NOMO-1 treated with dmso at 0.1 percent for 144 hours (cell line): ENCODE results near the gene IGFN1.

Source experiments
- DNase-seq: peaks from one replicate; lab custom pipeline; 2025; ENCODE audit not compliant: unreplicated experiment; lab: John Stamatoyannopoulos, UW

The IGFN1 gene

DNA sequence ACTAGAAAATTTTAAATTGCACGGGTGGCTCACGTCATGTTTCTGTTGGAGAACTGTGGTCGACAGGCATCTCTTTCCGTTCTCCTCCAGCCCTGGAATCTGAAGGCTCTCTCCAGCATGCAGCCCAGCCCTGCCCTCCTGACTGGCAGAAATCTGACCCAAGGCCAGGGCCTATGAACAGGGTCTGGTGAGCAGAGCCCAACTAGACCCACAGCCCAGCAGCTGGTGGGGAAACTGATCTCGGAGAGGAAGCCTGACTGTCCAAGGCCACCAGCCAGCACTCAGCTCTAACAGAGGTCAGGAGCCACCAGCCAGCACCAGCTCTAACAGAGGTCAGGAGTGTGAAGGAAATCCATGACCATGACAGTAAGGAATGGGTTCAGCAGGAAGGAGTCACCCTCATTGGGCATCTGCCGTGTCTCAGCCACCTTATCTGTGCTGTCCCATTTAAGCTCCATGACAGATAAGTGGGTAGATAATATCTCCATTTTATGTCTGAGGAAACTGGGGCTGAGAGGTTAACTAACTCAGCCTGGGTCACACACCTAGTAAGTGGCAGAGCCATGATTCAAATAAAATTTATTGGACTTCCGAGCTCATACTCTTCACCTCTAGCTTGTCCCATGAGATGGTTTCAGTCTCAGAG lies 72.5 kb downstream of the IGFN1 start:
- DNase-seq, result no peak

DNA sequence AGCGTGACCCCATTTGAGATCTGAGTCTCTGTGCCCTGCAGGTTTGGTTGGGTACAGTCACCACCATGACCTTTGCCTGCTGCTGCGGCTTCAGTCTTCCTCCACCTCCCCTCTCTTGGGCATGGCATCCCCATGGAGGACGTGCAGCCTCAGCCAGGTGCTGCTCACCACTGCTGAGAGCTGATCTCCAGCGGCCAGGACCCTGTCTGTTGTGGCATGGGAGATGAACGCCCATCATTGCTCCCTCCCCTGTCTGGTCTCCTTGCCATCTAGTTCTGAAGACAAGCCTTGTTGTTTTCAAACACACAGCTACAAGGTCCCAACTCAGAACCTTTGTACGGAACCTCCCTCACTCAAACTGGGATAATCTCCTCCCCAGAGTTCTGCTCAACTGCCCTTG lies 73.4 kb downstream of the IGFN1 start:
- DNase-seq, result no peak

DNA sequence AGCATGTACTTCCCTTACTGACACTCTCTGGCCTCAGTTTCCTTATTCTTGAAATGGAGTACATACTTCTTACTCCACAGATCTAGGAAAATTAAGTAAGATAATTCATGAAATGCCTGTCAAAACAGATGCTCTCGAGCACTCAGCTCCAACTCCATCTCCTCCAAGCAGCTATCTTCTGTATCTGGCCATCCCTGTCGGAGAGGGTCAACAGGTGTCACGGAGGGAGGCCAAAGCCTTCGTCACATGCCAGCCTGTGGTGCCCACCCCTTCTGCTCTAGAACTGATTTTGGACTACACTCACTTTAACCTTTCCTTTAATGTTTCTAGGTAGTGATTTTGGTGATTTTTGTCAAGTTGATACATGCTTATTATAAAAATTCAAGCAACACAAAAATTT lies 73.9 kb downstream of the IGFN1 start:
- DNase-seq, result no peak

DNA sequence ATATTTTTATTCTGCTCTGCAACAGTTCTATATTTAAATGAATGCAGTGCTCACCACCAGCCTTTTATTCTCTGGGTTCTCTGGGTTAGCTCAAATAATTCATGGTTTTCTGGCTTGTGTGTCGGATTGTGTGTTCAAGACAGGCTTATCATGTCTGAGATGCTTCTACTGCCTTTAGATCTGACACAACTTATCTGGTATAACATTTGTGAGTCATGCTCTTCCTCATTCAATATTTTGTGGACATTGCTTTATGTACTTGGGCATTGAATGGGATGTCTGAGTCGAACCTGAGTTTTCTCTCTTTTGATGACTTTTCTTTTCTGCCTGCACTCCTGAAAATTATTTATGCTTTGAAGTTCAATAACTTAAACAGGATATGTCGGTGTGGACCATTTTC lies 75.1 kb downstream of the IGFN1 start:
- no peak for DNase-seq

DNA sequence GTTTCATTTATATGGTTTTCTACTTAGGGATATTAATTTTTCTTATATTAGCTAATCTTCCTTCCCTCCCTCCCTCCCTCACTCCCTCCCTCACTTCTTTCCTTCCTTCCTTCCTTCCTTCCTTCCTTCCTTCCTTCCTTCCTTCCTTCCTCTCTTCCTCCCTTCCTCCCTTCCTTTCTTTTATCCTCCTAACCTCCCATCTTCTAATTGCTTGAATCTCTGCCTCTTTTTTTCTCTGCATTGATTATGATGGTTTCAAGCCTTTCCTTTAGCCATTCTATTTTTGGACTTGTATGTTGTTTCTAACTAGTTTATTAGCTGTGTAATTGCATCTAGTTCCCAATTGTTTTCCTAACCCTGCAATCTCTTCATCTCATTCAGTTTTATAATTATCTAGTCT lies 75.7 kb downstream of the IGFN1 start:
- DNase-seq, result no peak

DNA sequence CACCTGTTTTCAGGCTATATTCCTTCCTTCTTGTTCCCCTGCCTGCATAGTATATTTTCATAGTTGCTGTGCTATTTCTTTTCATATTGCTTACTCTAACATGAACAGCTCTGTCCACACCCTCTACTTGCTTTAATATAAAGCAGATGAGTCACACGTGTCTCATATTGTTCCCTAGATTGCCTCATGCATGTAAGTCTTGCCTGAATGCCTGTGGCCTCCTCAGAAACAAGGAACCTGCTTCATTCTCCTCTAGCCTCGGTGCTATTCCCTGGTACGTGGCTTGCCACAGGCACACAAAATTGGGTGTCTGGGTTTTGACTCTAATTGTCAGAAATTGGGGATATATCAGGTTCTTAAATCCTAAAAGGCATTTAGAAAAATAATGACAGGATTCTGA lies 76.2 kb downstream of the IGFN1 start:
- DNase-seq, result no peak

DNA sequence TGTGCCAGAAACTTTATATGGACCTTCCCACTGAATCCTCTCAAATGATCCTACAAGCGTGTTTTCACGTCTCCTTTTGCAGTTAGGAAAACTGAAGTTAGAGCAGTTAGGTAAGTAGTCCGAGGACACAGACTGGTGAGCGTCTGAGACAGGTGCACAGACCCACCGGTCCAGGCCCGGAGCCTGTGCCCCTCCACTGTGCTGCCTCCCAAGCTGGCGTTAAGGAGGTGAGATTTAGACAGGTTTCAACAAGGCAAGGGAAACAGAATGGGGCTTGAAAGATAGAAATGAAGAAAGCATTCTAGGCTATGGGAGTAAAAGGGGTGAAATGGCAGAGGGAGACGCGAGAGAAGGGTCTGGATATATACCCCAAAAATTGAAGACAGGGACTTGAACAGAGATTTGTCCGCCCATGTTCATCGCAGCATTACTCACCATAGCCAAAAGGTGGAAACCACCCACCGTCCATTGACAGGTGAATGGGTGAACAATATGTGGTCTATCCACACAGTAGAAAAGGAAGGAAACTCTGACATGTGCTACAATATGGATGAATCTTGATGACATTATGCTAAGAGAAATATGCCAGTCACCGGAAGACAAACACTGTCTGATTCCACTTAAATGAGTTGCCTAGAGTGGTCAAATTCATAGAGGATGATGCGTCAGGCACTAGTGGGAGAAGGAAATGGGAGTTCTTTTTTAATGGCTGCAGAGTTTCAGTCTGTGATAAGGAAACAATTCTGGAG lies 77.0 kb downstream of the IGFN1 start:
- no peak for DNase-seq

DNA sequence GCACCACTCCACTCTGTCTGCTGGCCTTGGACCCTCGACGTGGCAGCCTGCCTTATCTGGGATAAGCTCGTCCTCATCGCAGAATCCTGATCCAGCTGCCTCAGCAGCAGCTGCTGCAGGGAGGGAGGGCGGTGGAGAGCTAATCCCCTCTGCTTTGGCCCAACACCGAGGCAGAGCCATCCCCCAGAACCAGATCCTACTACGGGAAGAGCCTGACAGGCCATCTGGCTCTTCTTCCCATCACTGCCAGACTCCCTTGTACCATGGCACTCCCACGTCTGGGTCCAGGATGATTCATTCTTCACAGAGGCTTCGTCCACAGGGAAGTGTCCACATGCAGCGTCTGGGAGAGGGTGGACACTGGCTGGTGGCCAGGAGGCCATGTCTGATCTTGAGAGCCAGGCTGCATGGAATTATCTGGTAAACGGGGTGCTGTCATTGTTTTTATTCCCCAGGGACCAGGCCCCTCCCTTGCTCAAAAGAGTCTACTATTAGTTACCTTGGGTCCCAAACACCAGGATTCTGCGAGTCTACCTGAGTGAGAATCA lies 78.1 kb downstream of the IGFN1 start:
- DNase-seq, result no peak

DNA sequence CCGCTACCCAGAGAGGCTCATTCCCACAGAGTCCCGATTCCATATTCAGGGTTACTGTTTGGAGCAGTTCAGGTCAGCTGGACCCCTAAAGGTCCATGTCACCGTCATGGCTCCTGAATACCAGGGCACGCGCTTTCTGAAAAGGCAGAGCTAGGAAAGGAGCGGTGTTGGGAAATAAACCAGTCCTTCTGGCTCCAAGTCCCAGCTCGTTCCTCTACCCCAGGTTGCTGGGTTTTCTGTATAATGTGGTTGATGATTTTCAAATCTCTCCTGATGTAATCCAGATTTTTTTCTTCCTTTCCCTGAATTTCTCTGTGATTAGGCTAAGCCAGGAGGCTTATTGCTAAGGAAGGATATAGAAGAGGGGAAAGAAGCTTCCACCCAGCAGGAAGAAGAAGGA lies 78.7 kb downstream of the IGFN1 start:
- DNase-seq, result no peak

DNA sequence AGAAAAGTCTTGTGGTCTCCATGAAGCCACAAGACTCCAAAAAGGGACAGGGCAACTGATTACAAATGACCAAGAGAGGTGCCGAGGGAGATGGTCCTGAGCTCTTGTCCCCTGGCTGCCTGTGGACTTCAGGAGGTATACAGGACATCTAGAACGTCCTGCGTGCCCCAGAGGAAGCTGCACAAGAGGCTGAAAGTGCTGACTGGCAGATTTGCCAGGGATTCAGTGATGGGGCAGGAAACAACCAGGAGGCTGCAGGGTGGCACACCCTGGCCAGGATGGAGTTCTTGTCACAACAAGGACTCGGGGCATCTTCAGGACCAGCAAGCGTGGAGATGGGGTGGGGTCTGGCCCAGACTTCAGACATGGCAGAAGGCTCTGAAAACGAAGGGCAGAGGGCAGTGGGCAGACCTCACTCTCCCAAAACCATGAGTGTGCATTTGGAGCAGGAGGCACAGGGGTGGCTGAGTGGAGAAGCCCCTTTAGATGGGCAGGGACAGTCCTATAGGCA lies 79.3 kb downstream of the IGFN1 start:
- DNase-seq, result no peak

DNA sequence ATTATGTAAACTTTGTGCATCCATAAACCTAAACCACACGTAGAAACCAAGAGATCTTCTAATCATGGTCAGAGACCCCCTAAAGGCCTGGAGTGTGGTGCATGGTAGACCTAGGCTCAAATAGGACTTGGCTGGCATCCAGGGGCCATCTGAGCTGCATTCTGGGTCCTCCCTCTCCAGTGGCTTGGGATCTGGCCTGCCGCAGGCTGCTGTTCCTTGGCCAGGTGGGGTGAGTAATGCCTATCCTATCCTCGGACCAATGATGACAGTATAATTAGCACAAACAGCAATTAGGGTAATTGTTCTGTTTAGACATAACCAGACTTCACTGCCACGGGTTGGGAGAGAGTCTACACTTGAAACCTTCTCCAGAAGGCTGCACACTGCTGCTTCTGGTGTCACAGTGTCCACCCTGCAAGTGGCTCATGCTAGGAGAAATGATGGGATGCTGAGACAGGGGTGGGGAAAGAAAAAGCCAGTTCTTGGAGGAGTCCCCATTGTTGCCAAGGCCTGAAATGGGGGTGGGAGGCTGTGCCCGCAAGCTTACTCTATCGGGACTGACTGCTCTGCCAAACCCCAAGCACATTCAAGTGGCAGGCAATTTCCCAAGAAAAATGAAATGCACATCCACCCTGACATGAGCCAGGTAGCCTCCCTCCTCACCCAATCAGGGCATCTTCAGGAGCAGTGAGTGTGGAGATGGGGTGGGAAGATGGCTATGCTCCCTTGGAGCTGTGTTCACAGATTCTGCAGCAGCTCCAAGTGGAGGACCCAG lies 80.2 kb downstream of the IGFN1 start:
- no peak for DNase-seq

DNA sequence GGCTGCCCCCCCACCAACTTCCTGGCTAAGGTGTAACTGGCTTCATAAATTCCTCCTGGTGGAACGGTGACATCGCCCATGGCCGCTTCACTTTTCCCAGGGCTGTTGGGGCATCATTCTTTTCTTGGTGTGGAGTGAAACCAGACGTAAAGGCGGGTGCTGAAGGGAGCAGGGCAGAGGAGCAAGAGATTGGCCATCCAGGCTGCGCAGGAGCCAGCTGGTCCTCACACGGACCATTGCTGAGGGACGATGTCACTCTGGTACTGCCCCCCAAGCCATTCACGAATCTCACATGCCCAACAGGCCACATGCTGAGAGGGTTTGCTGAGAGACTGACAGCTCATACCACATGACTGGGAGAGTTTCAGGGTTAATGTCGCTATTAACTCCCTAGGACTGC lies 82.2 kb downstream of the IGFN1 start:
- DNase-seq, result no peak

DNA sequence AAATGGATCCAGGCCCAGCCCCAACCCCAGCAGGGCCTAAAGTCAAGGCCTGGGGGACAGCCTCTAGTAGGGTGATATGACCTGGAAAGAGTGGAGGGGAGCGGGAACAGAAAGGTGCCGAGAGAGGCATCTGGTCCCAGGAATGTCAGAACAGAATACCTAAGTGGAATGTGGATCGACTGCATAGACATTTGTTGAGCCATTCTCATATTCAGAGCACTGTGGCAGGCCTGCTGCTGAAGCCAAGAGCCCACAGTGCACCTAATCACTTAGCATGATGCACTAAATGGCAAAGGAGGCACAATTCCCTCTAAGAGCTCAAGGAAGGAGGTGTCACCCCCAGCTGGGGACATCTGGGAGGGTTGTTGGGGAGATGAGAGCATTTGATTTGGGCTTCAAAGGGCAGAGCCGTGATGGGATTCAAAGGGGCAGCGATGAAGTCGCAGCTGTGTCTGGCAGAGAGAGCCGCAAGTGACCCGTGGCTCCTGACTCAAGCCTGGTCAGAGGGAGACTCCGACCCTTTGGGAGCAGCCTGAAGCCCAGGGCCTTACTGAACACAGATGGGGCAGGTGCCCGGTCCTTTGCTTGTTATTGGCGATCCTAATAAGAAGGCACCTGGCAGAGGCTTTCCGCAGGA lies 84.1 kb downstream of the IGFN1 start:
- no peak for DNase-seq

DNA sequence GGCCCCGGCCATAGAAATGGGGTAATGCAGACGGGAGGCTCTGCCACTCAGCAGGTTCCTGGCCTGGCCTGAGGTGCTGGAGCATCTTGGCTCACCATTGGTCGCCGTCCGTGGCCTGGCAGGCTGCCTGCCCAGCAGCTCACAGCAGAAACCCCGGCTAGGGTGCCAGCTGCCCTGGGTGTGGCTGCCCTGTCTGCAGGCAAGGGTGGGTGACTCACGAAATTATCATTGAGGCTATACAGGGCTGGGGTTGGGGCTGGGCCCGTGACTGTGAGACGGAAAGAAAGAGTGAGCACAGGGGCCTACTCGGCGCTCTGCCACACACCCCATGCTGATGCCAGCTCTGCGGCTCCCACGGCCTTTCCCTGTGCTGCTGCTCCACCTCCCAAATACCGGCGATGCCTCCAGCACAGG lies 84.6 kb downstream of the IGFN1 start:
- DNase-seq, result no peak

DNA sequence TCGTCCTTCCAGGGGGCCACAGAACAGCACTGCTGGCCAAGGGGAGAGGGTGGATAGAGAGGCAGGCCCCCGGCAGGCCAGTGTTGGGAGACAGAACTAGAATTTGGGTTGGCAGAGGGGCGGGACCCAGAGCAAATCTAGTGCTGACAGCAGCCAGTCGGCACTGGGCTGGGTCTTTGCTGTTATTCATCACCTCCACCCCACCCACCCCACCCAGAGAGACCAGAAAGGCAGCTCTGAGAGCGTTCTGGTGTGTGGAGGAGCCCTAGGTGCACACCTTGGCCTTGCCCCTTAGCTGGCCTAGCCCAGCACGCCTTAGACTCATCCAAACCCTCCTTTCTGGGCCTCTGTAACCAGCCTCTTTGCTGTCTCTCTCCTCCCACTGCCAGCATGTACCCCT lies 86.3 kb downstream of the IGFN1 start:
- no peak for DNase-seq

DNA sequence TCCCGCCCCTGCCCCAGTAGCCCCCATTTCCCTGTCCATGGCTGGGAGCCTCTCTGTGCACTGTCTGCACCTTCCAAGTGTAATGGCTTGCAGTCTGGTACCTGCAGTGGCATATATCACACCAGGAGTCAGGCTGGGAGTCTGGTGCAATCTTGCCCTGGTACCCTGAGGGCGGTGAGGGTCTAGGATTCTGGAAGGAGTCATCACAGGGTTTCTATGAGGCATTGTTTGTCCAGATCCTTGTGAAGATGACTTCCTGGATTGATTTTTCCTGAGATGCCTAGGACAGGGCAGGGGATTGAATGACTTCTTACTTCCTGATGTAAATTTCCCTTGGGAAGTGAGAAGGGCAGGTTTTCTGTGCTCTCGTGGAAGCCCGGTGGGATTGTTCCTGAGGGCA lies 86.8 kb downstream of the IGFN1 start:
- no peak for DNase-seq
